Stimulated activated CD8-positive, alpha-beta memory T cell treated with anti-CD3 and anti-CD28 coated beads, Interleukin-15, amount 100 ng/mL, for 4 hours (primary cell): Measurements from ENCODE around the gene PIGQ.

ENCODE experiments used
- DNase-seq, 2 donors: peaks; one replicate each; pipeline ENCODE4 v3.0.0-alpha.2; 2020; ENCODE audit warnings: low read depth in 2 of 2

The PIGQ gene

DNA sequence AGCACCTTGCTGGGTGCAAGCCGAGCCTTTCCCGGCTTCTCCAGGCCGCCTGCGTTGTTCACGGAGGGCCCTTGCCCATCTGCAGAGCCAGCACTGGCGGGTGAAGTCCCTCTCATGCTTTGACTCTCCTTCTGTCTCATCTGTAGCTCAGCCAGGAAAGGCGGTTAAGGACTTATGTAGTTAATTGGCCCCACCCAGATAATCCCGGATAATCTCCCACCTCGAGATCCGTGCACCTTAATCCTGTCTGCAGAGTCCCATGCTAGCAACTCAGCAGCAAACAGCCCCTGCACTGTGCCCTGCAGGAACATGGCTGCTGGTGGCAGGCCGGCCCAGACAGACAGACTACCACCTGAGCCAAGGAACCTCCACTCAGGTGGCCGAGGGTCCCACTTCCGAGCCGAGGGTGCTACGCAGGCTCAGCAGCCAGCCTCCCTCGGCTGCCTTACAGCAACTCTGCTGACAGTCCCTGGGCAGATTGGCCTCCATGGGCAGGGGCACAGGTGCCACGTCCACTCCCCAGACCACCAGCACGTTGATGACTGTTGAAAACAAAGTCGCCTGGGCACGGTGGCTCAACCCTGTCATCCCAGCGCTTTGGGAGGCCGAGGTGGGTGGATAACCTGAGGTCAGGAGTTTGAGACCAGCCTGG, 37.0 kb downstream of the PIGQ start:
- no peak for DNase-seq

DNA sequence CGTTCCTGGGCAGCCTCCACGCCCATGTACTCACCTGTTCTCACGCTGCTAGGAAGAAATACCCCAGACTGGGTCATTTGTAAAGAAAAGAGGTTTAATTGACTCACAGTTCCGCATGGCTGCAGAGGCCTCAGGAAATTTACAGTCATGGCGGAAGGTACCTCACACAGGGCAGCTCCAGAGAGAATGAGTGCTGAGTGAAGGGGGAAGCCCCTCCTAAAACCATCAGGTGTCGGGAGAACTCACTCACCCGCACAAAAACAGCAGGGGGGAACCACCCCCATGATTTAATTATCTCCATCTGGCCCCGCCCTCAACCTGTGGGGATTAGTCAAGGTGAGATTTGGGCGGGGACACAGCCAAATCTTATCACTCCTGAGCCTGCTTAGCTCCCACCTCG, 38.3 kb downstream of the PIGQ start:
- DNase-seq: no peak

GRCh38 chr16:609316-609715, 39.5 kb downstream of the PIGQ start:
- DNase-seq: no peak

DNA sequence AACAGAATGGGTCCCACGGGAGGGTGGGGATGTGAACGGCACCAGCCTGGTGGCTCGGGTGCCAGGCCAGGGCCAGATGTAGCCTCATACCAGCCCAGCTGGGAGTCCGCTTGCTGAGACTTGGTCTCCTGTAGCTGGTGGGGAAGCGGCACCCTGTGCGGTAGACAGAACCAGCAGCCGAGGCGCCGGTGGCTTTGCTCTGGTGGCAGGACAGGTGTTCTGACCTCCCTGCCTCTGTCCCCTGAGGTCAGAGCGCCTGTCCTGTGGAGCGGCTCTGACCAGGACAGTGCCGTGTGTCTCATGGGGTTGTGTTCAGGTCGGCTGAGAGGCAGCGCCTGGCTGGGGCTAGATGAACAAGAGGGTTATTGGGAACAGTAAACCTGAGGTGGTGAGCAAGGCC, 40.2 kb downstream of the PIGQ start:
- DNase-seq: no peak

GRCh38 chr16:610513-611381, 41.0 kb downstream of the PIGQ start:
- peak in 1 of 2 donors; percentile 23 for DNase-seq

- DNase-seq: no peak
Observed at GRCh38 chr16:615122-615521, 45.4 kb downstream of the PIGQ start.

DNA sequence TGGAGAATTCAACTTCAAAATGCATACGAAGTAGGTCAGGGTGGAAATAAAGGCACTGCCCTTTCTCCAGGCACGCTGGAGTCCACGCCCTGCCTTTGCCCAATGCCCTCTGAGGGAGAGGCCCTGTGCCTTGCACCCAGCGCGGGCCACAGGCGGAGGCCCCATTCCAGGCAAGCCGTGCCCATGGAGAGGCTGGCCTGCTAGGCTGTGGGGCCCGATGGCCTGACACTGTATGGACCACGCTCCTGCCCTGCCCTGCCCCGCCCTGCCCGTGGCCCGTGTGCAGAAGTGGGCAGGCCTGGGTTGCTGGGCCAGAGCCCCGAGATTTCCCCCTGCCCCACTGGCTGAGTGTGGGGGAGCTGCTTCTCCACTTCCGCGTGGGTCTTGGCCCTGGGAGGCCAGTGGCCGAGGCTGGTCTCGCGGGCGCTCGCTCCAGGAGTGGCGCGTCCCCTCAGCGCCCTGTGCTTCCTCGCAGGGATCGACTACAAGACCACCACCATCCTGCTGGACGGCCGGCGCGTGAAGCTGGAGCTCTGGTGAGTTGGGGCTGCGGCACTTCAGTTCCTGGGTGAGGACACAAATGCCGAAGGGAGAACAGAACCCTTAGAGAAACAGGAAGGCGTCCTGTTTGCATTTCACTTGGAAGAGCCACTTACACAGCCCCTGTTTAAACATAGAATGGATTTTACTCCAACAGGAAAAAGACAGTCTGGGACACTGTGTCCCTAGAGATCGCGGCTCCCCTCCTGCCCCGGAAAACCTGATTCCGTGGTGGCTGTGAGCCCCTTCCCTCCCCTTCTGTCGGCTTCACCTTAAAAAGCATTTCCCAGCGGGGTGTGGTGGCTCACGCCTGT, 47.2 kb downstream of the PIGQ start:
- no peak for DNase-seq

DNA sequence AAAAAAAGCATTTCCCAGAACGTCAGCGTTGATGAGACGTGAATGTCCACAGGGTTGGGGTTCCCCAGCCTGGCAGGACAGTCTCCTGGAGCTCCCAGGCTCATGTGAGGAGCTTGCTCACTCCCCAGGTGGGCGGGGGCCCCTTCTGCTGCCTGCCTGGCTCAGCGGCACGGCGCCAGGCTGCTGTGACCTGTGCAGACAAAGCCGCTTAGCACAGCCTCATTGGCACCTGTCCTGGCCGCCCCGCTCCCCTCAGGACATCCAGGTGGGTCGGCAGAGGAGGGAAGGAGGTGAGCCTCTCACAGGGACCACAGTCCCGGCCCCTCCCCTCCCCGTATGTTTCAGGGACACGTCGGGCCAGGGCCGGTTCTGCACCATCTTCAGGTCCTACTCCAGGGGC, 48.1 kb downstream of the PIGQ start:
- DNase-seq: no peak

DNA sequence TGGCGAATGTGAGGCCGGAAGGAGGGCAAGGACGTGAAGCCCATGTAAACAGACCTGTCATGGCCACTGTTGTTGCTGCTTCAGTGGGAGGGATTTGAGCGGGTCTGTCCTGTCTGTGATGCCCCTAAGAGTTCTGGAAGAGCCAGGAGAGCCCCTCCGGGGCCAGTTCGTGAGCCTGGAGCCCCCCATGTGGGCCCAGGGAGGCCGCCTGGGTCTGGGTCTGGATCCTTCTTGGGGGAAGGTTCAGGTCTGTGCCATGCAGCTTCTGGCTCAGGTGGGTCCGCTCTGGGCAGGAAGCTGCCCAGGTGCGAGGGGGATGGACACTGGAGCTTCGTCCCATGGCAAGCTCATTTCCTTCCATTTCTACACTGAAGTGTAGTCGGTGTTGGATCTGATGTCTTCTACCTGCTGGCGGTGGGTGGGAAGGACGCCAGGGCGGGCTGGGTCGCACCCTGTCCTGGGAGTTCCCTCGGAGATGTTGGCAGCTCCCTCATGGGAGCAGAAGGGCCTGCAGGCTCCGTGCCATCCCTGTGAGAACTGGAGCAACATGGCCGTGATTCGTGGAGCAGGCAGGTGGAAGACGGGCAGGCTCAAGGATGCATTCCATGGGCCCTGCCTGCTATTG, 49.8 kb downstream of the PIGQ start:
- DNase-seq: no peak

DNA sequence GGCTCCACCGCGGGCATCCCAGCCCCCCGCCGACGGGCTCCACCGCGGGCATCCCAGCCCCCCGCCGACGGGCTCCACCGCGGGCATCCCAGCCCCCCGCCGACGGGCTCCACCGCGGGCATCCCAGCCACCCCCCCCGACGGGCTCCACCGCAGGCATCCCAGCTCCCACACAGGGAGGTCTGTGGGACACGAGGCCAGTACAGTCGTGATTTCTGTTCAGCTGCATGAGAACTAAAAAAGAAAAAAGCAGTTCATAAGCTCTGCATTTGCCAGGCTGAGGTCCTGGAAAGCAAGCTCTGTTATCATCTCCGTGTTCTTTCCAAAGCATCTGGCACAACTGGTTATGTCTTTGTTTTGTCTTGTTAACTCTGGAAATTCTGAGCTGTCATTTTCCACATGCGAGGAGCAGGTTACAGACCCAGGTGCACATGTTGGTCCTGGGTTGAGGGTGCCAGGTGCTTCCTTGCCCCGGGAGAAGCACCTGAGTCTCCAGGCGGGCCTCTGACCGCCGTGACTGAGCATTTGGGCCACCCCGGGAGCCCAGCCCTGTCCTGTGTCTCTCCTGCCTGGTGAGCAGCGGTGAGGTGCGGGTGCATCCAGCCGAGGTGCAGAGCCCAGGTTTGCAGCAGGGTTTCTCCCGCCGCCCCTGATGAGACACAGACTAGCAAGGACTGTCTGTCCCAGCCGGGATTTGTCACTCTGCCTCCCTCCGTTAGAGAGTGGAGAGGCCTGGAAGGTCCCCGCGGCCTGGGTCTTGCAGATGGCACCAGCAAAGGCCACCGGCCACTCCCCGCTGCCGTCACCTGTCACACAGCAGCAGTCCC, 51.1 kb downstream of the PIGQ start:
- no peak for DNase-seq

- no peak for DNase-seq
Observed at GRCh38 chr16:621526-622105, 51.8 kb downstream of the PIGQ start.

GRCh38 chr16:622920-623280, 53.1 kb downstream of the PIGQ start:
- no peak for DNase-seq

GRCh38 chr16:624526-625070, 54.8 kb downstream of the PIGQ start:
- no peak for DNase-seq

DNA sequence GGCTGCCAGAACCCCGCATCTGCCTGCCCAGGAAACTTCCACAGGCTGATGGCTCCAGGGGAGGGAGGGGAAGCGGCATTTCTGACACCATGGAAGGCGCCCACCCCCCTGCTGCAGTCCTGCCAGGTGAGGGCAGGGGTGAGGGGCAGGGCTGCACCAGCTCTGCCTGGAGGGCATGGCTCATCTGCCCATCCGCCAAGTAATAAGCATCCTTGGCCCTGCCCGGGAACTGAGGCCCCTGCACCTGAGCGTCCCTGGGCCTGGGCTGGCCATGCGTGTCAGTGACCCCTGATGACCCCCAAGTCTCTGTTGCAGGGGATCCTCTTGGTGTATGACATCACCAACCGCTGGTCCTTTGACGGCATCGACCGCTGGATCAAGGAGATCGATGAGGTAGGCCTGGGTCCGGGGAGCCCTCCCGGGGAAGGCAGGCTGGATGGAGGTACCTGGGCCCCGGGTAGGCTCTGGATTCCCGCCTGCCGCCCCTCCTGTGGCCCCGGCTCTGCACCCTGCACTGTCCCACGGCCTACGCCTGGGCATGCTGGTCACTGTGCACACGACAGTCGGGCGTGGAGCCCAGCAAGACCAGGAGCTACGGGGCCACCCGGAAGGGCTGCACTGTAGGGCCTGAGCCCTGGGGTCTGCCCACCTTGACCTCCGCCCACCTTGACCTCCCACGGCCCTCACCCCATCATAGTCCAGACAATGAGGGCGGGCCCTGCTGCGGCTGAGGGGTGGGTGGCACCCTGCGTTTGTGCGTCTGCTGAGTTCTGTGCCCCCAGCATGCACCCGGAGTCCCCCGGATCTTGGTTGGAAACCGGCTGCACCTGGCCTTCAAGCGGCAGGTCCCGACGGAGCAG, 55.6 kb downstream of the PIGQ start:
- DNase-seq: no peak

- DNase-seq: no peak
Observed at GRCh38 chr16:625977-626765, 56.4 kb downstream of the PIGQ start.

GRCh38 chr16:626787-627453, 57.2 kb downstream of the PIGQ start:
- no peak for DNase-seq

GRCh38 chr16:627454-628239, 57.9 kb downstream of the PIGQ start:
- DNase-seq: no peak
